Vagina (tissue), 2 donors: ENCODE data around the gene NCK1. TPM values are rescaled to one million over a fixed set of nuclear protein-coding genes. Genes with fewer than 3 reads are reported as not detected.

Source experiments
- DNase-seq, 2 donors: peaks; one replicate each; pipeline ENCODE4 v3.0.0-alpha.2; 2017; ENCODE audit errors: extremely low spot score in 2 of 2
- H3K27ac ChIP-seq: fragments of 200-600 bp; sonication (generic); one replicate; pipeline ENCODE4 v1.5.1; 2019
- H3K27me3 ChIP-seq: fragments of 200-600 bp; sonication (generic); one replicate; pipeline ENCODE4 v1.5.1; 2019
- H3K36me3 ChIP-seq, 2 donors: fragments of 200-600 bp; sonication (generic); one replicate each; pipeline ENCODE4 v1.5.1; 2017 to 2019
- H3K4me1 ChIP-seq: fragments of 200-600 bp; sonication (generic); one replicate; pipeline ENCODE4 v1.5.1; 2019
- H3K4me3 ChIP-seq, 2 donors: fragments of 200-600 bp; sonication (generic); 1 replicate in 1 of 2; 2 replicates in 1 of 2; pipeline ENCODE4 v1.5.1; 2016 to 2019
- H3K9me3 ChIP-seq: fragments of 200-600 bp; sonication (generic); one replicate; pipeline ENCODE4 v1.5.1; 2019
- POLR2A ChIP-seq, 2 donors: fragments of 450-650 bp; IDR thresholded peaks; one replicate each; pipeline ENCODE4 v1.6.1; 2017; ENCODE audit warnings: antibody characterized with exemption in 2 of 2, mild to moderate bottlenecking in 2 of 2, moderate library complexity in 2 of 2
- POLR2AphosphoS5 ChIP-seq, 2 donors: sonication (generic); formaldehyde crosslinking; IDR thresholded peaks; one replicate each; pipeline ENCODE4 v1.9.0; 2017; ENCODE audit warnings: antibody characterized with exemption in 2 of 2, mild to moderate bottlenecking in 2 of 2, low read depth in 1 of 2; ENCODE audit not compliant: insufficient read depth in 1 of 2
- intact Hi-C: fragments of 100-400 bp; cut with DNase I; formaldehyde crosslinking; loops from one replicate; pipeline ENCODE4 v1.15.1; 2023
- total RNA-seq: library from RNA; depleted of rRNA; stranded (reverse); fragments of >200 nt; gene quantifications from one replicate; pipeline ENCODE4 v1.2.3, GENCODE V29; 2016
- TF ChIP-seq, protein P1 (sequence below), 3 experiments: fragments of 450-650 bp in 2 of 3; fragments of 200-600 bp in 1 of 3; sonication (generic) in 1 of 3; IDR thresholded peaks; one replicate each; pipeline ENCODE4 v1.5.1; 2017 to 2019; ENCODE audit warnings: antibody characterized with exemption in 3 of 3, mild to moderate bottlenecking in 2 of 3, moderate library complexity in 2 of 3

Gene NCK1
- total RNA-seq, 1 donor from 2014 or later: 45.7 TPM

DNA sequence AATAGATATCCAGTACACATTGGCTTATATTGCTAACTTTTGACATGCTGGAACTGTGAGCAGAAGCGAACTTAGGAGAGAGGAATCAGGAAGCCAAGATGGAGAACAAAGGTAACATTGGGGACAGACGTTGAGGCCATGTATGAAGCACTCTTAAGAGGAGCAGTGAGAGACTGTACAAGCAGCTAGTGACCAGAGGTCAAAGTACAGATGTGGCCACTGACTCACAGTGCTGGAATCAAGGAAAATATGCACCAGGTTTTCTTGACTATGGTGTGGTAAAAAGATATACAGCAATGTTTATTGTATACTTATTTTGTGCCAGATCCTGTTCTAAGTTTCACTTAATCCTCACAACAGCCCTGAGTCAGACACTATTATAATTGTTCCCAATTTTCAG lies 93.8 kb downstream of the NCK1 start:
- H3K27ac ChIP-seq: no peak overlapping the region
- no peak overlapping the region for H3K4me3 ChIP-seq
- no peak for DNase-seq
- H3K36me3 ChIP-seq: no peaks in the 10 kb centered on the region
- TF ChIP-seq POLR2A (IDR thresholded peaks at IDR 0.05): no peak
- no peak for TF ChIP-seq POLR2AphosphoS5 (IDR thresholded peaks at IDR 0.05; ENCODE audit: insufficient read depth in 1 of 2, low read depth in 1 of 2)
- TF ChIP-seq, protein P1, sequence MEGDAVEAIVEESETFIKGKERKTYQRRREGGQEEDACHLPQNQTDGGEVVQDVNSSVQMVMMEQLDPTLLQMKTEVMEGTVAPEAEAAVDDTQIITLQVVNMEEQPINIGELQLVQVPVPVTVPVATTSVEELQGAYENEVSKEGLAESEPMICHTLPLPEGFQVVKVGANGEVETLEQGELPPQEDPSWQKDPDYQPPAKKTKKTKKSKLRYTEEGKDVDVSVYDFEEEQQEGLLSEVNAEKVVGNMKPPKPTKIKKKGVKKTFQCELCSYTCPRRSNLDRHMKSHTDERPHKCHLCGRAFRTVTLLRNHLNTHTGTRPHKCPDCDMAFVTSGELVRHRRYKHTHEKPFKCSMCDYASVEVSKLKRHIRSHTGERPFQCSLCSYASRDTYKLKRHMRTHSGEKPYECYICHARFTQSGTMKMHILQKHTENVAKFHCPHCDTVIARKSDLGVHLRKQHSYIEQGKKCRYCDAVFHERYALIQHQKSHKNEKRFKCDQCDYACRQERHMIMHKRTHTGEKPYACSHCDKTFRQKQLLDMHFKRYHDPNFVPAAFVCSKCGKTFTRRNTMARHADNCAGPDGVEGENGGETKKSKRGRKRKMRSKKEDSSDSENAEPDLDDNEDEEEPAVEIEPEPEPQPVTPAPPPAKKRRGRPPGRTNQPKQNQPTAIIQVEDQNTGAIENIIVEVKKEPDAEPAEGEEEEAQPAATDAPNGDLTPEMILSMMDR (IDR thresholded peaks at IDR 0.05): no peak
- peaks cover 44% of the 10 kb centered on the region for H3K4me1 ChIP-seq
- H3K9me3 ChIP-seq: no peaks in the 10 kb centered on the region
- intact Hi-C loops: no loop called here
- H3K27me3 ChIP-seq: no peaks in the 10 kb centered on the region

DNA sequence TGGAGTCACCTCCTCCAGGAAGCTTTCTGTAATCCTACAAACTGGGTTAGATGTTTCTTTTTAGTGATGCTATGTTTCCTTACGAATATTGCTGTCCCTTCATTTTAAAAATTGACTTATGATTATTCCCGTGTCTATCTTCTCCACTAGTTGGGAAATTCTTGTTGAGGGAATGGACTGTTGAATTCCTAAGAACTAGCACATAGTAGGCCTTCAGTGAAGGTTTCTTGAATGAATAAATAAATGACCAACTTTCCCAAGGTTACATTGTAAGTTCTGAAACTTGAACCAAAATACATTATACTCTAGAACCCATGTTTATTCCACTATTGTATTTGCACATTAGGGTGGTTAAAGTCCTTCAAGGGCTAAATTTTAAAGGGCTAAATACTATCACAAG lies 95.0 kb downstream of the NCK1 start:
- Histone ChIP-seq H3K9me3 (no peaks in the 10 kb centered on the region), H3K27ac (peak overlapping the region; percentile 0), H3K4me3 (no peak overlapping the region), H3K27me3 (no peaks in the 10 kb centered on the region), H3K36me3 (no peaks in the 10 kb centered on the region), H3K4me1 (peaks cover 51% of the 10 kb centered on the region)
- intact Hi-C loops: no loop called here
- DNase-seq: no peak
- TF ChIP-seq POLR2A (IDR thresholded peaks at IDR 0.05) (no peak), POLR2AphosphoS5 (IDR thresholded peaks at IDR 0.05; ENCODE audit: insufficient read depth in 1 of 2, low read depth in 1 of 2) (no peak)
- TF ChIP-seq, protein P1 (IDR thresholded peaks at IDR 0.05): no peak

DNA sequence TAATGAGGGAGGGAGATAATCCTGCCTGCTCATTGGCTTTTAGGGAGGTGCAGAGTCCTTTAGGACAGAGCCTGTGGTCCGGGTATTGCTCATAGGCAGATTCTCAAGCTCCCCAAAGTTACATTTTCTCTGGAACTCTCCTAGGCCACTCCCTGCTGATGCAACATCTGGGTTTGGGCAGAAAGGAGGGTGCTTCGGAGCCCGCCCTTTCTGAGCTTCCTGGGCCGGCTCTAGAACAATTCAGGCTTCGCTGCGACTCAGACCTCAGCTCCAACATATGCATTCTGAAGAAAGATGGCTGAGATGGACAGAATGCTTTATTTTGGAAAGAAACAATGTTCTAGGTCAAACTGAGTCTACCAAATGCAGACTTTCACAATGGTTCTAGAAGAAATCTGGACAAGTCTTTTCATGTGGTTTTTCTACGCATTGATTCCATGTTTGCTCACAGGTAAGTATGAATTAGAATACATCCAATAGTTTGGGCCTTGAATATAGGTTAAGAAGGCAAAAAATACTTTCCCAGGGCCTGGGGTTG lies 95.8 kb downstream of the NCK1 start, which contains the start of gene IL20RB:
Gene IL20RB, plus strand, starts transcription at position 233 of the 538 bp plus-strand sequence. Its CDS starts 131 bp downstream, at position 364.
- no peaks in the 10 kb centered on the region for H3K27me3 ChIP-seq
- intact Hi-C loops: no loop called here
- H3K4me1 ChIP-seq: peaks cover 42% of the 10 kb centered on the region
- TF ChIP-seq POLR2A (IDR thresholded peaks at IDR 0.05) (peak in 1 of 2 donors; percentile 14), POLR2AphosphoS5 (IDR thresholded peaks at IDR 0.05; ENCODE audit: insufficient read depth in 1 of 2, low read depth in 1 of 2) (peak in 1 of 2 donors; percentile 67)
- TF ChIP-seq, protein P1 (IDR thresholded peaks at IDR 0.05): no peak
- peak within 1 kb of the TSS; percentile 71 for H3K27ac ChIP-seq
- DNase-seq: peak in 1 of 2 donors; percentile 85
- H3K36me3 ChIP-seq: no peaks in the 10 kb centered on the region
- H3K4me3 ChIP-seq: peak within 1 kb of the TSS in 1 of 2 donors; percentile 40
- no peaks in the 10 kb centered on the region for H3K9me3 ChIP-seq

DNA sequence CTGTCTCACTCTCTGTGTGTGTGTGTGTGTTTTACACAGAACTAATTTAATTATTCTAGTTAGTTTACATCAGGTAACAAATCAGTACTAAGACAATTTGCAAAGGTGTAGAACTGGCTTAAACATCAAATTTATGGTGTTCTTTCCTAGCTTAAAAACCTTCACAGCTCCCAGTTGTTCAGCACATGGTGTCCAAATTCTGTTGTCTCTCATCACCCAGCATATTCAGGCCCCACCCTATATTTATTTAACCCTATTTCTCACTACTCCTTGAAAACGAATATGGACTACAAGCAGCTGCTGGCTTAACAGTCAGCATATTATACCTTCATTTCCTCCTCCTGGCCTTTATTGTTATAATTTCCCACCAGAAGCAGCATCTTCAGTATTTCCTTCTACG lies 96.9 kb downstream of the NCK1 start:
- intact Hi-C loops: no loop called here
- Histone ChIP-seq H3K36me3 (no peaks in the 10 kb centered on the region), H3K27me3 (no peaks in the 10 kb centered on the region), H3K9me3 (no peaks in the 10 kb centered on the region), H3K27ac (peak overlapping the region; percentile 71), H3K4me1 (peaks cover 40% of the 10 kb centered on the region), H3K4me3 (peak overlapping the region in 1 of 2 donors; percentile 40)
- no peak for TF ChIP-seq POLR2A (IDR thresholded peaks at IDR 0.05)
- no peak for DNase-seq

DNA sequence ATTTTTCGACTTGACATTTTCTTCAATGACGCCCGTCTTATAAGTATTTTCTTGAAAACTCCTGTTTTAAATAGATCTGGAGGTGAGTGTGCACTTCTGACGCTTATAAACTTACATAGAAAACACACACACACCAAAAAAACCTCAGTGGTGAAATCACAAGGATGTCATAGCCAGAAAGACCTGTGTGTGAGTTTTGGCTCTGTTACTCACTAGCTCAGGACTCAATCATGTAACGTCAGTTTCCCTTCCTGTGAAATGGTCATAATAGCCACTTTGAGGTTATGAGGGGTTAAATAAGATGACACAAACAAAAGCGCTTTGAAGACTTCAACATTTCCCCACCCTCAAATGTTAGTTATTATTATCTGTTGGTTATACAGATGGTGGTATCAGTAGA lies 97.6 kb downstream of the NCK1 start:
- H3K36me3 ChIP-seq: no peaks in the 10 kb centered on the region
- no peak for DNase-seq
- TF ChIP-seq, protein P1 (IDR thresholded peaks at IDR 0.05): no peak
- TF ChIP-seq POLR2AphosphoS5 (IDR thresholded peaks at IDR 0.05; ENCODE audit: insufficient read depth in 1 of 2, low read depth in 1 of 2) (no peak), POLR2A (IDR thresholded peaks at IDR 0.05) (no peak)
- intact Hi-C loops: no loop called here
- no peaks in the 10 kb centered on the region for H3K27me3 ChIP-seq
- peak overlapping the region in 1 of 2 donors; percentile 40 for H3K4me3 ChIP-seq
- H3K9me3 ChIP-seq: no peaks in the 10 kb centered on the region
- peak overlapping the region; percentile 71 for H3K27ac ChIP-seq
- peaks cover 33% of the 10 kb centered on the region for H3K4me1 ChIP-seq
